Tibial artery (tissue), 4 donors: ENCODE data around the gene YIPF6.
"Not testable (repeated sequence)": the region's sequence is repeated elsewhere in the genome, so short reads cannot be mapped to it uniquely, and the experiment has no call there.

ENCODE experiments used
- DNase-seq, 2 donors: peaks; one replicate each; pipeline ENCODE4 v3.0.0-alpha.2; 2019
- H3K27ac ChIP-seq, 2 donors: fragments of 200-600 bp; sonication (generic) in 1 of 2; 1 replicate in 1 of 2; 2 replicates in 1 of 2; pipeline ENCODE4 v1.5.1; 2018 to 2019; ENCODE audit warnings: mild to moderate bottlenecking in 1 of 2
- H3K27me3 ChIP-seq, 2 donors: fragments of 200-600 bp; sonication (generic) in 1 of 2; one replicate each; pipeline versions ENCODE4 v1.5.1 to v1.6.0; 2016 to 2019
- H3K36me3 ChIP-seq, 3 donors: fragments of 200-600 bp; sonication (generic) in 2 of 3; one replicate each; pipeline ENCODE4 v1.5.1; 2016 to 2019; ENCODE audit warnings: mild to moderate bottlenecking in 2 of 3
- H3K4me1 ChIP-seq, 4 donors: fragments of 200-600 bp; sonication (generic) in 2 of 4; 1 replicate in 3 of 4; 2 replicates in 1 of 4; pipeline ENCODE4 v1.5.1; 2016 to 2019
- H3K4me3 ChIP-seq, 2 donors: fragments of 200-600 bp; sonication (generic) in 1 of 2; 1 replicate in 1 of 2; 2 replicates in 1 of 2; pipeline ENCODE4 v1.5.1; 2018 to 2019; ENCODE audit warnings: mild to moderate bottlenecking in 2 of 2
- H3K9me3 ChIP-seq, 3 donors: fragments of 200-600 bp; sonication (generic) in 1 of 3; one replicate each; pipeline ENCODE4 v1.5.1; 2016 to 2019
- CTCF ChIP-seq, 2 experiments: fragments of 200-600 bp in 1 of 2; fragments of 450-650 bp in 1 of 2; IDR thresholded peaks; one replicate each; pipeline ENCODE4 v1.5.1; 2017 to 2019; ENCODE audit warnings: antibody characterized with exemption in 2 of 2, mild to moderate bottlenecking in 1 of 2, moderate library complexity in 1 of 2
- intact Hi-C: fragments of 100-400 bp; cut with DNase I; formaldehyde crosslinking; loops from one replicate; pipeline ENCODE4 v1.15.0; 2023; ENCODE audit warnings: low total_unique reads

The YIPF6 gene

GRCh38 chrX:68508799-68509198 lies 9.9 kb downstream of the YIPF6 start:
- no peak for TF ChIP-seq CTCF (IDR thresholded peaks at IDR 0.05)
- intact Hi-C loops = no loop called here
- peaks cover 0 to 5% (median 0%) of the 10 kb centered on the region in 3 donors for H3K36me3 ChIP-seq
- H3K4me3 ChIP-seq = no peak overlapping the region
- no peaks in the 10 kb centered on the region for H3K4me1 ChIP-seq
- H3K27ac ChIP-seq = no peak overlapping the region
- no peak for DNase-seq
- no peaks in the 10 kb centered on the region for H3K9me3 ChIP-seq
- H3K27me3 ChIP-seq = no peaks in the 10 kb centered on the region

GRCh38 chrX:68511255-68511654 lies 12.4 kb downstream of the YIPF6 start:
- H3K4me1 ChIP-seq = no peaks in the 10 kb centered on the region
- H3K9me3 ChIP-seq = no peaks in the 10 kb centered on the region
- no peak for DNase-seq
- TF ChIP-seq CTCF (IDR thresholded peaks at IDR 0.05) = peak; percentile 57 to 62
- no peak overlapping the region for H3K27ac ChIP-seq
- H3K27me3 ChIP-seq = no peaks in the 10 kb centered on the region
- no peak overlapping the region for H3K4me3 ChIP-seq
- H3K36me3 ChIP-seq = peaks cover 0 to 15% (median 15%) of the 10 kb centered on the region in 3 donors
- intact Hi-C loops = loop anchor here (10.0 kb wide), 1 partner anchor 774 kb away; no protein-coding TSS in a partner anchor

- H3K27me3 ChIP-seq, DNase-seq, H3K9me3 ChIP-seq, H3K27ac ChIP-seq, H3K4me3 ChIP-seq, intact Hi-C loops, H3K4me1 ChIP-seq: not testable (repeated sequence)
- peaks cover 25 to 49% (median 49%) of the 10 kb centered on the region in 3 donors for H3K36me3 ChIP-seq
Measured at GRCh38 chrX:68524680-68525079, 25.8 kb downstream of the YIPF6 start.

- Histone ChIP-seq H3K4me1 (no peaks in the 10 kb centered on the region), H3K9me3 (no peaks in the 10 kb centered on the region), H3K36me3 (peaks cover 0 to 30% (median 14%) of the 10 kb centered on the region in 3 donors), H3K4me3 (no peak overlapping the region), H3K27me3 (no peaks in the 10 kb centered on the region), H3K27ac (no peak overlapping the region)
- no peak for TF ChIP-seq CTCF (IDR thresholded peaks at IDR 0.05)
- DNase-seq = no peak
- intact Hi-C loops = no loop called here
Measured at GRCh38 chrX:68532831-68533533, 34.1 kb downstream of the YIPF6 start.

GRCh38 chrX:68533656-68534055 lies 34.8 kb downstream of the YIPF6 start:
- Histone ChIP-seq H3K4me1 (no peaks in the 10 kb centered on the region), H3K9me3 (no peaks in the 10 kb centered on the region), H3K27me3 (no peaks in the 10 kb centered on the region), H3K36me3 (peaks cover 0 to 30% (median 10%) of the 10 kb centered on the region in 3 donors), H3K4me3 (no peak overlapping the region), H3K27ac (no peak overlapping the region)
- no peak for DNase-seq
- TF ChIP-seq CTCF (IDR thresholded peaks at IDR 0.05) = no peak
- intact Hi-C loops = no loop called here

GRCh38 chrX:68534691-68535090 lies 35.8 kb downstream of the YIPF6 start:
- H3K27ac ChIP-seq = no peak overlapping the region
- H3K27me3 ChIP-seq = no peaks in the 10 kb centered on the region
- no peak for DNase-seq
- H3K4me3 ChIP-seq = no peak overlapping the region
- intact Hi-C loops = no loop called here
- no peak for TF ChIP-seq CTCF (IDR thresholded peaks at IDR 0.05)
- peaks cover 0 to 24% (median 8%) of the 10 kb centered on the region in 3 donors for H3K36me3 ChIP-seq
- H3K4me1 ChIP-seq = no peaks in the 10 kb centered on the region
- H3K9me3 ChIP-seq = no peaks in the 10 kb centered on the region
